NK-92 (cell line): Measurements from ENCODE around the gene BARHL2.

Source experiments
- DNase-seq: peaks from one replicate; lab custom pipeline; 2025; ENCODE audit not compliant: unreplicated experiment; lab: John Stamatoyannopoulos, UW

BARHL2 gene

DNA sequence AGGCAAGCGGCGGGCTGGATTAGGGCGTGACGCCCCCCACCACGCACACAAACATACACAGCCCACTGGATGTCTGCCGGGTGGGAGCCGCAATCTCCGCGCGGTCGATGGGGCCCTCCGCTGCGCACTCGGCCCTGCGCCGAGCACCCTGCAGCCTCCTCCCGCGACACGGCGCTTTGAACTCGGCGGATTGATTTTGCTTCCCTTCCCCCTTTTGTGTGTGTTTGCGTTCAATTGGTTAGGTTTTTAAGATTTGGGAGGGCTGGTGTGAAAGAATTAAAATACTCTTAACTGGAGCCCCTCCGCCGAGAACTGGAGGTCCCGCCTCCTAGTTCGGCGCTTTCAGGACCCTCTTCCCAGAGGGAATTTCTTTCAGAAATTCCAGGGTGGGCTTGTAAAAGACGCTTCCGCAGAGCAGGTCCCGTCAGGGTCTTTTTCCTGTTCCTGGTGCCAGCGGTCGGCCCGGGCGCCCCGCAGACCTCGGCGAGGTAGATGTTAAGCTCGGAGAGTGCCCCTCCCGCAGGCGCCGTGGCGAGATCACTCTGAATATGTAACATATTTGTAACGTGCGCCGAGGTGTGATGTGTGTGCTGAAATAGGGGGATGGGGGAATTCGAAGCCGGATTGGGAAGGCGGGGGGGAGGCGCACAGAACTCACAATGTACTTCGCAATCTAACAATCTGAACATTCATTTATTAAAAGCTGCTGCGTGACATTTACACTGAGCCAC, 8.0 kb upstream of the BARHL2 start:
- no peak for DNase-seq

DNA sequence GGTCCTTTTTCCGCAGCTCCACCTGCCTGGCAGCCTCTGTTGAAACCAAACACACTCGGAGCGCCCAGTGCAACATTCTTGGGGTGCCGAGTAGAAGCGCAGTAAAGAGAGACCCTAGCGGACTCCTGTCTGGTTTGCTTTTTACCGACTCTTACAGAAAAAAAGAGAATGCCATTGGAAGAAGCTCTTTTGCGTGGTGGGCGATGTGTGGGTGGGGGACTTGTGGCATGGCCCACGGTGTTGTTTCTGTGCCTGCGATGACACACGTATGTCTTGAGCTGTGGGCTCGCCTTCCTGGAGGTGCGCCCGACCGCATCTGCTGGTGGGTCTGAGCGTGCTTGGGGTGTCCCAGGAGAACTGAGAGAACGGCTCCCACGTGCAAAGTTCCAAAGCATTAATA, 7.3 kb upstream of the BARHL2 start:
- no peak for DNase-seq

DNA sequence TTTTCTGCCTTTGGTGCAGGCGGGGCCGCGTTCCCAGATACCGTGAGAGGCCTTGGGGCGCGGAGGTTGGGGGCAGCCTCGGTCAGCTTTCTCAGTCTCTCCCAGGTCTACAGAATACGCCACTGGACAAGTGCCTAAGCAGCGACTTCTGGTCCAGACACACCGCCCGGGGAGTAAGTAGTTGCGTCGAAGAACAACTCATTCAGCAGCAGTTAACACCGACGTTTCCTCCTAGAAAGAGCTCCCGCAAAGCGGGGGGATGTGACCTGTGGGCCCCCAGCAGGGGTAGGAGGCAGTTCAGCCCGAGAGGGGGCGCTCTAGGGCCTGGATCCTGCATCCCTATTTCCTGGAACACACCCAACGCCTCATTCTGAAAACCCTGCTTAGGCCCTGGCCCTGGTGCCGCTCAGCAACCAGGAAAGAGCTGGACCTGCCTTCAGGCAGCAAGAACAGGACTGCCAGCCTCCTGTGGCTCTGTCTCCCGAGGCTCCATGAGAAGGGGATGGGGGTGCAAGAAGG, 6.5 kb upstream of the BARHL2 start:
- no peak for DNase-seq

DNA sequence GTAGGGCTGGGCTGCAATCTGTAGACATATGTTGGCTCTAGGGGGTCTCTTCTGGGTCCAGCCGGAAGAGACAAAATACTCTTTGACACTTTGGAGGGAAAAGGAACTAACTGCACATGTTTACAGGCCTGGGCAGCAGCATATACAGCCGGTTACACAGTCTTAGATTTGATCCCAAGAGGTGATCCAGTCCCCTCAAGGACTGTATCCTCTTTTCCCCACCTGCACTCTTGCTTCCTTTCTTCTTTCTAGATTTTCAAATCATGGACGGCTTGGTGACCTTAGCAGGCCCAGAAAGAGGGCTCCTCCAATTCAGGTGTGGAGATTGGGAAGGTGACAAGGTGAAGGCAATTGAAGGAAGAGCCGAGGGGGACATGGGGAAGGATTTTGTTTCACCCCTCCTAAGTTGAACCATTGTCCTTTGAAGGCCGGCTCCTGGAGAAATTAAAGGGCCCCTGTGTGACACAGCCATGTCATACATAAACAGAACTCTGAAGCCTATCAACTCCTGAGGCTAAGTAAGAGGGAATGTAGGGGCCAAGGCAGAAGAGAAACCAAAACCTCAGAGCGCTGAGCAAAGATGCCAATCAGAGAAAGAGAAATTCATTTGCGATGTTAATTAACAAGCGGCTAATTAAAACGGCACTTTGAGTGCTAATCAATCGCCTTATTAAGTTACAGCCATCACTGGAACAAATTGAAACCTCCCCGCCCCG, 5.9 kb upstream of the BARHL2 start:
- no peak for DNase-seq

DNA sequence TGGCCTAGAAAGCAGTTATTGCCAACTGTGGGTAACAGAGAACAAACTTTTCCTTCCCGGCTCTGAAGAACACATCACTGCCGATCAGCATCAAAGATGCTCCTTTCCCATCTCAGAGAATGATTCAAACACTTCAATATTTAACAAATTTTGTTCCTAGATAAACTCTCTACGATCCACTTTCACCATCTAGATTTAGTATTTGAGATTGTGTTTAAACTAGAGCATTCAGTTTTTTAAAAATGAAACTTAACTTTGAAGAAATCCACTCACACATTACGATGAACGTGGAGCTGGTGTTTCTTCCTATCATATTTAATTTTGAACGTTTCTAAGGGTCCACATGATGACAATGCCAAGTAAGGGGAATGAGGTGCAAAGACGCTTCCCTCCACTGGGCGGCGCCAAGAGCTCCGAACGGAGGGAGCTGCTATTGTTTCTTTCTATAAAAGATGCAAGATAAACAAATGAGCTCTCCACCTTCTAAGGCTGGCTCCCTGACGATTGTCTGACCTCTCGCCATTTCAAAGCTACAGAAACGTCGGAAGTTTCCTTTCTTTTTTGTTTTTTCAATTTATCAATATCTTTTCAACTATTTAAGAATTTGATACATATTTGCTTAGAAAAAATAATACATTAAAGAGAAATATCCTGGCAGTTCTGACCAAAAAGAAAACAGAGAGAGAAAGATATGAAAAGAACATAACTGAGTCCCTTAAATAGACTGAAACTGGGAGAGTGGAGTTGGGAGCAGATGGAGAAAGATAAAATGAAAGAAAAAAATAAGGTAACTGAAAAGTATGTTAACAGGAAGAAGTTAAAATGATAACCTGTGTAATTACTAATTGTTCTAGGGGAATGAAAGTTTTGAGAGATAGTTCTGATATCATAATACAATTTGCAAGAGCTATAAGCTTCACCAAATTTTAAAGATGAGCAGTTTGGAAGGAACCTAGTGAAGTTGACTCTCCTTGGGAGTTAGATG, 4.4 kb upstream of the BARHL2 start:
- no peak for DNase-seq

DNA sequence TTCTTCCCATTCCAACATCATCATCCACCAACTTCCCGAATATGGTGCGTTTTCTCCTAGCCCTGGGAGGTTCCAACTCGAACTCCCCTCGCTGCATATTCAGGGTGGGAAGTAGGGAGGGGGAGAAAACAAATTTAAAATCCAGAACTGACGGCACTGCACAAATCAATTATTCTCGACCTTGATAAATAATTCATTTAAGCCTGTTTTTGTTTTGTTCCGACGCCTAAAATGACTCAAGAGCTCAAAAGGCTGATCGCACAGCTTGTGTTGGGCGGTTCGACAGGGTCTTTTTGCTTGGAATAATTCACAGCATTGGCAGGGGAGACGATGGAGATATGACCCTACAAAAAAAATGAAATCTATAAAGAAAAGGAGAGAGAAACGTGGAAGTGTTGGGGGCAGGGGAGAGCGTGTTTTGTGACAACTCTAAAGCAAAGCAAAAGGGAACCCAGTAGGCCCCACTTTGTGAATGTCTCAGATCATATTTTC, 3.1 kb upstream of the BARHL2 start:
- DNase-seq, result no peak

DNA sequence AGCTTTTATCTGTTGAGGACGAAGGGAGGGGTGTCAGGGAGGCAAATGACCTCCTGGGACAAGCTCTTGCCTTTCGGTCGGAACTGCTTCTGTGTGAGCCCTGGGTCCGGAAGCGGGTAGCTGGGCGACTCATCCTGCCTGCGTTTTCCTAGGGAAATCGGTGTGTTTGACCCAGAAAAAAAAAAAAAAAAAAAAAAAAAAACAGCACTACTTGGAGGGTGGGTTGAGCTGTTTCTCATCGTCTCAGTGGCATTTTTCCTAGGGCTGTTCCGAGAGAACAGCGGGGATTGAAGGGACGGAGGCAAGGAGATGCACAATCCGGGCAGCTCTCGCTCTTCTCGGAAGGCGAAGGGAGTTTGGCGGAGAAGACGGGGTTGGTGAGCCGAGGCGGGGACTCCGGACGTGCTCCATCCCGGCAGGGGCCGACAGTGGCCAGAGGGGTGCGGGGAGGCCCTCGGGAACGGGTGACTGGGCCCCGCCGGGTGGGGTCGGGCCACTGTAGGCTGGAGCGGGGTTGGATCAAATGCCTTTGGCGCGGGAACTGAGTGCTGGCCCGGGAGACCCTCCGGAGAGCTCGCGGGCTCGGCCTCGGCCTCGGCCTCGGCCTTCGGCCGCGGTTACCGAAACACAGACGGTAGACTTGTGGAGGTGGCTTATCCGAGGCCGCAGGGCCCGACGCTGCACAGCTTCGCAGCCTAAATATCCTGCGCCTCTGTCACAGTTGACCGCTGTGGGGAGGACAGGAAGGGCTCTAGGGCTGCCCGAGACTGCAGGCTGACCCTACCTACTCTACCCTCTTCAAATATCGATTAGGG, 2.4 kb upstream of the BARHL2 start:
- DNase-seq, result no peak

DNA sequence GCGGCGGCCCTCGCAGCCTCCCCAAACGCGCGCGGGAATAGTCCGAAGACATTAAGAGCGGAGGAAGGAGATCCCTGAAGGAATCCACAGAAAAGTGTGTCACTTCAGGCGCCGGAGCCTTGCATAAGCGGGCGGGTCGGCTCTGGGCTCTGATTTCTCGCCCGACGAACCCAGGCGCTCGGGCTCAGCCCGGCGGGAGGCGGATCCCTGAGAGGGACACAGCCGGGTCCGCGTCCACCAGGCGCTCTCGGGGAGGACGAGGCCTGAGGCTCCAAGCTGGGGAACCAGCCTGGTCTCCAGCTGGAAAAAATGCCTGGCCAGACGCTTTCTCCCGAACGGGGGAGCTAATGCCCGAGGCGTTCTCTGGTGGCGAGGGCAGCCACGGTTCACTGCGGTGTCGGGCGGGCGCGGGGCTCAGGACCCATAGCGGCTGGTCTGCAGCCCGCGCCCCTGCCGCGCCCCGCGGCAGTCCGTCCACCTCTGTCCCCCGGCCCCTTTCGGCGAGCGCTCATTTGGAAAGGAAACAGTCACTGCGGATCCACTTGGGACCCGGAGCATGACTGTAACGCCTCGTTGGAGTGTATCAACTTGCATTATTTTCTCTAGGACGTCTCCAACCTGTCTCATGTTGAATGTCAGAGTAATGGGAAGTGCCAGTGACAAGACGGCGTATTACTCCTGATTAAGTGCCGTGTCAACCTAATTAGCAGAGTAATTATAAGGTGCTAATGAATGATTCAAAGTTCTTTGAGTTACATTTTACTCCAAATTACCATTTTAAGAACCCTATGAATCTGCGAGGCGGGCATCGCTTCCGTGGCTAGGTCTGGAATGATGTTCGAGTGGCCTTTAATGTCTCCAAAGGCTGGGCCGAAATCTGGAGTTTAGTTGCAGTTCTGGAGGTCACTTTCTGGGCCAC, 1.6 kb upstream of the BARHL2 start:
- DNase-seq, result no peak

DNA sequence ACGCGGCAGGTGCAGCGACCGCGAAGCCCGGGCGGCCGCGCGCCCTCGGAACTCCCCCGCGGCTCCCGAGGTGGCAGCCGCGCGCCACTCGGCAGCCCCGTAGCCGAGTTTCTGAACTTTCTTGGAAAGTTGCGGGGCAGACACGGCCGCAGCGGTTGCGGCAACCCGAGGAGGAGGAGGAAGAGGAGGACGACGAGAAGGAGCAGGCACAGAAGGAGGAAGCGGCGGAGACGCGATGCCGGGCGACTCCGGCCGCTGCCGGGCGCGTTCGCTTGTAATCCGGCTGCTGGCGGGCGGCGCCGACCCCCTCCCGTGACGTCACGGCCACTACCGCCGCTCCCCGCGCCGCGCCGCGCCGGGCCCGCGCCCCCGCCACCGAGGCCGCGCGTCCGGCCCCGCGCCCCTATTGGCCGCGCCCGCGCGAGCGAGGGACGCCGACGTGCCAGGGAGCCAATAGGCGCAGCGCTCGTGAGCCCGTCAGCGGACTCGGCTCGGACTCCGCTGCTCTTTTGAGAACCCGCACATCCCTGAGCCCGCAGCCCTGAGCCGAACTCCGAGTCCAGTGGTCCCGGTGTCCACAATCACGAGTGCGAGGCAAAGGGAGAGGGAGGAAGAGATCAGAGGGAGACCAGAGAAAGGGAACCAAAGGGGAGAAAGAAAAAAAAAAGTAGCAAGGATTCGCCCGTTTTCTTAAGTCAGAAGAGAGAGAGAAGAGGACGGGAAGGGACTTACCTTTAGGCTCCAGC, 736 bp upstream of the BARHL2 start:
- no peak for DNase-seq

DNA sequence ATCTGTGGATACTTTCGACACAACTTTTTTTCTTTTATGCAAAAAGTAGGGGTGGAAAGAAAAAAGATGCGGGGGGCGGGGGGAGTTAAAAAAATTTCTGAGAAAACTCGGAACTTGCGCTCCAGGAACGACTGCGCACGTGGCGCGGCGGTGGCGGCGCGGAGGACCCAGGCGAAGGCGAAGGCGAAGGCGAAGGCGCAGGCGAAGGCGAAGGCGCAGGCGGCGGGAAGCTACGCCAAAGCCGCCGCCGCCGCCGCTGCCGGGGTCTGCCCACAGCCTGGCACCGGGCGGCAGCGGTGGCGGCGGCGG, 208 bp upstream of the BARHL2 start:
- DNase-seq, result no peak

DNA sequence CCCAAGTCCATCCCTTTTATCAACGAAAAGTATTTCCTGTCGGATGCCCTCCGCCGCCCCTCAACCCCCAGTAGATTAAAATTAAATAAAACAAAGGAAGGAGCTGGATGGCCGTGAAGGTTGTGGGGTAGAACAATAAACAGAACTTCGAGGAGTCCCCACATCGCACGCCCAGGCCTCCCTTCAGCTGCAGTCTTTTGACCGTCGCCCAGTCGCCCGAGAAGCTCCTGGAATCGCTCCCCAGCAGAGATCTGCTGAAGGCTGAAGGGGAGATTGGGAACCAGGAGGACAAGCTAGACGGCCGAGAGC, 905 bp downstream of the BARHL2 start:
- DNase-seq, result no peak

DNA sequence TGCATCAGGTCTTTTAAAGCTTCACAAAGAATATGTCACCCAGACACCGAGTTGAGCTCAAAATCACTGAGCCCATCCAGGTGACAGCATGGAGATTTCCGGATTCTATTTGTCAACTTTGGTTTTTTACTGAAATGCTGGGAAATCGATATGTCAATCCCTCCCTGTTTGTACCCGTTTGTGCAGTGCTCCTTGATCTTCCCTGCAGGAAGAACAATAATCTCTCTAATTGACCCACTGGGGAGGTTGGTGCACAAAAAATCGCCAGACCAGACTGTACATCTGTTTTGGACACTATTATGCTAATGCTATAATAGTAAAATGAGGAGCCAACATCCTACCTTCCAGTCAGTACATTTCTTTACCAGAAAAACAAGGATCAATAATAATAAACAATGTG, 1.8 kb downstream of the BARHL2 start:
- DNase-seq, result no peak

DNA sequence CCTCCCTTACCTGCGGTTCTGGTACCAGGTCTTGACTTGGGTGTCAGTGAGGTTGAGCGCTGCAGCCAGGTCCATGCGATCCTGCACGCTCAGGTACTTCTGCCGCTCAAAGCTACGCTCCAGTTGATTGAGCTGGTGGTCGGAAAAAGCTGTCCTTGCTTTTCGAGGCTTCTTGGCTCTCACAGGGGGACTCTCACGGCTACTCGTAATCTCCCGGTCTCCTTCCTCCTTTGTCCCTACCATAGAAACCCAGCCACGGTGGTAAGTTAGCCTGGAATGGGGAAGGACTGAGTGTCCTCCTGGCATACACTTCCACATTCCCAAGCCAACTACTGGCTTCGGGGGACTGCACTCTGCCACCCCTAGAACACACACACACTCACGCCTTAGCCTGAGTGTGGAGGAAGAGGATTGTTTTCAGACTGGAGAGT, 2.6 kb downstream of the BARHL2 start:
- DNase-seq, result no peak

DNA sequence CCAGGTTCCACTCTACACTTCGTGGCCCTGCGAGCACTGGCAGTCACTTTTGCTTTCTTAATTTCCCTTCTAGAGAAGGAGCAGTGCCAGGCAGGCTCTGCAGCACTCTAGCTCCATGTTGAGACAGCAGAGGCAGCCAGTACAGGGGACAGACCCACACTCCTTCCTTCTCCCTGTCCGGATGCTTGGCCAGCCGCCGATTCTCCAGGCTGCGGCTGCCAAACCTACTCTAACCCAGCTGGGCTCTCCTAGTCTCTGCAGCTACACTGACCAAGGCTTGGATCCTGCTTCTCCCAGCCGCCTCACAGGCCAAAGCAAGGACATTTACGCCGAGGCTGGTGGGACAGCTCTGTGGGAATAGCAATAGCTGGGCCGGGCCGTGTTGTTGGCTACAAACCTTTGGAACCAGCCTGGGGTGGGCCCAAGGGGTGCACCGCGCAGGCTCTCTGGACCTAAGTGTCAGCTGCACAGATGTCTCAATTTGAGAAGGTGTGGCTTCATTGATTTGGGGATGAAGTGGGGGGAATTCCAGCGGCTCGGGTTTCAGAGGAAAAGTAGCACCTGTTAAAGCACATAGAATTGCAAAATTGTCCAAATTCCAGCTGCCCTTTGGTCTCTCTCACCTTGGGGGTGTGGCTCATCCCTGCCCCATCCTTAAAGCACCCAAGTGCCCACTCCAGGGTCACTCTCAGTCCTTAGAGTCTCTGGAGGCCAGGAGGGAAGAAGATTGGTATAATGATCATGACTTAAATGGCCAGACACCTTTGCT, 3.2 kb downstream of the BARHL2 start:
- DNase-seq, result no peak

DNA sequence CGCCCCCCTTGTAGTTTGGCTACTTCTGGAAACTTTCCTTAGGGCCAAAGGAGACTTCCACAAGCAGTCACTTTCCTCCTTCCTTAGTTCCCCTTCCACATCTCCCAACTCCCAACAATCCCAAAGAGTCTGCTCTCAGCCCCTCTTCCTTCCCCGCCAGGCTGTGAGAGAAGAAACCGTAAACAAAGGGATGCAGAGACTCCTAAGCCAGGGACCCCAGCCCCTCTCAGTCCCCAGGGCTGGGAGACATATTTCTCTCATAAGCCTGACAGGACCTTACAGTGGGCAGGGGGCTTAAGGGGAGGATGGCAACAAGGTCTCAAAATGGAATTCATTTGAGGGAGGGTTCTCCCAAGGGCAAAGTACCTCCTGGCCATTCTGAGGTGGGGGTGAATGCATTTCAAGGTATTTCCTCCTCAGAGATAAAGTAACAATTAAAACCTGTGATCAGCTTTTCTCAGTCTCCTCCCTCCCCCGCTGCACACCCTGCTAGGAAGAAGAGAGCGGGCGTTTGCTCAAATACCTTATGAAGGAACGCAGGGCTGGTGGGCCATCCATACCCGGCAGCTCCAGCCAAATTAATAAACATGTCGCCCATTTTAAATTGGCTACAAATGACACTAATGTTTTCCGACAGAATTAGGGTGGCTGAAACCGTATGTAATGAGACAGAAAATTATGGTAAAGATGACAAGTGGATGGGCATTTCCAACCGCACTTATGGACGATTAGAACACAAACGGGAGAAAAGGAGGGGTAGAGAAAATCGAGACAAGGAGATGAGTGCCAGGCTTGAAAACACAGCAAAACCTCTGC, 4.0 kb downstream of the BARHL2 start:
- DNase-seq, result no peak

DNA sequence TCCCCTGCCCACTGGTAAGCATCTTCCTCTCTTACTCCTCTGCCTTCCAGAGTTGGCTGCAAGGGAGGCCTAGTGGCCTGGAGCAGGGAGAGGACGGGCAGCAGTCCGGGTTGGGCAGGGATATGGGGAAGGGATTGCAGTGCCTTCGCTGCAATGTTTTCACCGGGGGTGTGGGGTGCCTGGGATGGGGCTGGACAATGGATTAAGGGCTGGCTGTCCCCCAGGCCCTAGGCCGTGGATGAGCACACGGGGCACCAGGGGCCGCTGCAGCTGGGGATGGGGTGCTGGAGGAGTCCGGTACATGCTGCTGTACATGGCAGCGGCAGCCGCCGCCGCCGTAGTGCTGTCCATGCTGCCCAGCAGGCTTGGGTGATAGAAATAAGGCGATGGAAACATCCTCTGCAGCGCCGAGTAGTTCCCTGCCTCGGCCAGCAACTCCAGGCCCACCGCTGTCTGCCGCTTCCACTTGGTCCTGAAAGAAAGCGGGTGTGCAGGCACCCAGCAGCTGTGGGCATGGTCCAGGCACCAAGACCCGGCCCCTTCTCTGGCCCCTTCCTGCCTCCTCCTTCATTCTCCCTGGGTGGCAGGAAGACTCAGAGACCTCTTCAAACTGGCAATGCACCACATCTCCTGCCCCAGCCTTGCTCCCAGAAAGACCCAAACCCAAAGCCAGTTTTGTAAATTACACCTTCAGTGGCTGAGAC, 4.8 kb downstream of the BARHL2 start:
- no peak for DNase-seq

DNA sequence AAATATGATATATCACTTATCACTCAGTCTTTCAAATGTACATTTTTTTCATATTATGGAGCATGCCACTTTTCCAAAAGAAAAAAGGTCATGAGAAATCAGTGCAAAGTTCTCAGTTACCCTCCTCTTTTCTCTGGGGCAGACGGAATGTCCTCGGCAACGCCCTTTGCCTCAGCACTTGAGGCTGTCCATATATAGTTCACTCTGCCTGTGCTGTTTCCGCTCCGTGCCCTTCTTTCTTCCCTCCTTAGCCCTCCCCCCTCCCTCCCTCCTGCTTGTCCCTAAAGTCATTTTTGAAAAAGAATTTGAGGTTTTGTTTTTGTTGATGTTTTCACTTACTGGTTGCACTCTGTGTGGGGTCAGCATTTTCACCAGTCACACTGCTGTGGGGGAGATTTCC, 5.4 kb downstream of the BARHL2 start:
- DNase-seq, result no peak
